ENCODE measurements around the gene LDHB.
"Not testable (repeated sequence)": the region's sequence is repeated elsewhere in the genome, so short reads cannot be mapped to it uniquely, and the experiment has no call there.

The LDHB gene

GRCh38 chr12:21607701-21608100 is 49.9 kb downstream of the LDHB start:
- DNase-seq (ENCODE audit: low read depth, low spot score): no peak

GRCh38 chr12:21606175-21606574 is 51.5 kb downstream of the LDHB start:
- DNase-seq (ENCODE audit: low read depth, low spot score): no peak

GRCh38 chr12:21604245-21605101 is 53.2 kb downstream of the LDHB start, which contains the start of gene GYS2:
Gene GYS2, minus strand, starts transcription at chr12:21604847. Its CDS starts 255 bp downstream, at chr12:21604592.
- no peak for DNase-seq (ENCODE audit: low read depth, low spot score)

GRCh38 chr12:21602774-21603173 is 54.9 kb downstream of the LDHB start:
- DNase-seq (ENCODE audit: low read depth, low spot score): no peak

GRCh38 chr12:21600196-21600595 is 57.4 kb downstream of the LDHB start:
- no peak for DNase-seq (ENCODE audit: low read depth, low spot score)

- no peak for DNase-seq (ENCODE audit: low read depth, low spot score)
Observed at GRCh38 chr12:21599143-21599999, 58.3 kb downstream of the LDHB start.

GRCh38 chr12:21598651-21599050 is 59.0 kb downstream of the LDHB start:
- DNase-seq (ENCODE audit: low read depth, low spot score): no peak

GRCh38 chr12:21595356-21595755 is 62.3 kb downstream of the LDHB start:
- DNase-seq (ENCODE audit: low read depth, low spot score): not testable (repeated sequence)

GRCh38 chr12:21585485-21585884 is 72.2 kb downstream of the LDHB start:
- DNase-seq (ENCODE audit: low read depth, low spot score): no peak
